HepG2 (cell line): Measurements from ENCODE around the gene TRAF4. TPM values are rescaled to one million over a fixed set of nuclear protein-coding genes. Genes with fewer than 3 reads are reported as not detected.

ENCODE experiments used
- CBX1 ChIP-seq: IDR thresholded peaks from one replicate; pipeline ENCODE4 v1.6.1; 2016; ENCODE audit warnings: antibody characterized with exemption, low read depth
- GABPB1 ChIP-seq: IDR thresholded peaks from 2 replicates; pipeline ENCODE4 v1.6.1; 2016; ENCODE audit warnings: mild to moderate bottlenecking, missing genetic modification reagents, moderate library complexity, missing compliant biosample characterization
- KIAA2018 ChIP-seq: sonication (generic); formaldehyde crosslinking; IDR thresholded peaks from 2 replicates; pipeline ENCODE4 v1.5.0; 2020; ENCODE audit warnings: mild to moderate bottlenecking, missing genetic modification reagents, borderline replicate concordance
- KLF6 ChIP-seq: IDR thresholded peaks from 2 replicates; pipeline ENCODE4 v1.8.0; 2016; ENCODE audit warnings: missing biosample characterization, missing genetic modification reagents
- MAF1 ChIP-seq: sonication (generic); formaldehyde crosslinking; IDR thresholded peaks from 2 replicates; pipeline ENCODE4 v1.5.0; 2020; ENCODE audit warnings: missing genetic modification reagents, borderline replicate concordance
- MEIS1 ChIP-seq: sonication (generic); formaldehyde crosslinking; IDR thresholded peaks from 2 replicates; pipeline ENCODE4 v1.9.0; 2021; ENCODE audit warnings: mild to moderate bottlenecking, missing genetic modification reagents, moderate library complexity, borderline replicate concordance
- PAF1 ChIP-seq: IDR thresholded peaks from 2 replicates; pipeline ENCODE4 v1.6.1; 2016; ENCODE audit warnings: missing genetic modification reagents, missing compliant biosample characterization
- TBX2 ChIP-seq: sonication (generic); formaldehyde crosslinking; IDR thresholded peaks from 2 replicates; pipeline ENCODE4 v1.5.0; 2020; ENCODE audit warnings: missing genetic modification reagents, mild to moderate bottlenecking, borderline replicate concordance
- ZFX ChIP-seq: sonication (generic); formaldehyde crosslinking; IDR thresholded peaks from 2 replicates; pipeline ENCODE4 v1.4.0; 2020; ENCODE audit warnings: mild to moderate bottlenecking, low read depth, missing genetic modification reagents, moderate library complexity
- ZNF234 ChIP-seq: sonication (generic); formaldehyde crosslinking; conservative IDR thresholded peaks from 2 replicates; pipeline ENCODE4 v1.5.1; 2020; ENCODE audit warnings: mild to moderate bottlenecking, missing genetic modification reagents
- ZNF558 ChIP-seq: sonication (generic); formaldehyde crosslinking; IDR thresholded peaks from 2 replicates; pipeline ENCODE4 v1.9.0; 2022; ENCODE audit warnings: mild to moderate bottlenecking, missing genetic modification reagents, borderline replicate concordance
- ZNF572 ChIP-seq: sonication (generic); formaldehyde crosslinking; IDR thresholded peaks from 2 replicates; pipeline ENCODE4 v1.5.1; 2020; ENCODE audit warnings: mild to moderate bottlenecking, missing genetic modification reagents
- ZNF614 ChIP-seq: IDR thresholded peaks from 2 replicates; pipeline ENCODE4 v1.6.1; 2018; ENCODE audit warnings: missing biosample characterization, missing genetic modification reagents, inconsistent platforms, borderline replicate concordance
- ZNF704 ChIP-seq: sonication (generic); formaldehyde crosslinking; IDR thresholded peaks from 2 replicates; pipeline ENCODE4 v1.8.1; 2023; ENCODE audit warnings: mild to moderate bottlenecking, inconsistent platforms, moderate library complexity, missing genetic modification reagents, borderline replicate concordance
- ZNF713 ChIP-seq: sonication (generic); formaldehyde crosslinking; IDR thresholded peaks from 2 replicates; pipeline ENCODE4 v1.4.0; 2020; ENCODE audit warnings: mild to moderate bottlenecking, missing genetic modification reagents
- ZSCAN21 ChIP-seq: sonication (generic); formaldehyde crosslinking; IDR thresholded peaks from 2 replicates; pipeline ENCODE4 v1.8.0; 2022; ENCODE audit warnings: mild to moderate bottlenecking, missing genetic modification reagents, moderate library complexity, borderline replicate concordance
- polyA plus RNA-seq, 8 experiments: library from polyadenylated mRNA; depleted of rRNA in 3 of 8; stranded (reverse) in 7 of 8; unstranded in 1 of 8; fragments of >200 nt; fragmentation: Illumina TruSeq in 4 of 8; extraction: Trizol in 4 of 8; gene quantifications; 2 replicates each; pipeline versions ENCODE4 v1.2.1 to v1.2.3, GENCODE V29; 2011 to 2016; ENCODE audit warnings: low read depth in 4 of 8, missing spikeins in 1 of 8, mixed read lengths in 1 of 8; ENCODE audit not compliant: insufficient read depth in 1 of 8
- total RNA-seq, 5 experiments: library from RNA; depleted of rRNA; stranded (reverse); fragments of >200 nt; fragmentation: Illumina TruSeq; extraction: Trizol; gene quantifications; 2 replicates each; pipeline ENCODE4 v1.2.3, GENCODE V29; 2016; ENCODE audit warnings: low read depth in 1 of 5
- TF ChIP-seq, protein P1 (sequence below): sonication (generic); formaldehyde crosslinking; IDR thresholded peaks from 2 replicates; pipeline ENCODE4 v1.4.0; 2020; ENCODE audit warnings: missing genetic modification reagents, borderline replicate concordance

TRAF4 gene
- total and polyA plus RNA-seq, 2 of the 13 experiments (the other 11 are each of a cell fraction or from before 2014, with no cell fraction given), result 86.0 to 89.9 TPM

- TF ChIP-seq KIAA2018 (CRISPR knock-in tag) (no peak), ZNF234 (no peak), ZNF713 (CRISPR knock-in tag) (no peak), ZNF558 (CRISPR knock-in tag) (no peak), ZSCAN21 (CRISPR knock-in tag) (no peak), MEIS1 (no peak), TBX2 (CRISPR knock-in tag) (no peak), ZNF614 (CRISPR knock-in tag) (no peak), MAF1 (CRISPR knock-in tag) (no peak), KLF6 (peak; percentile 34; the same call in 1 of the 2 replicates), PAF1 (CRISPR knock-in tag) (peak; percentile 31; the same call in 1 of the 2 replicates), ZFX (CRISPR knock-in tag) (peak; percentile 69), GABPB1 (CRISPR knock-in tag) (peak; percentile 62), CBX1 (no peak), ZNF704 (CRISPR knock-in tag) (no peak), ZNF572 (CRISPR knock-in tag) (no peak)
- TF ChIP-seq, protein P1, sequence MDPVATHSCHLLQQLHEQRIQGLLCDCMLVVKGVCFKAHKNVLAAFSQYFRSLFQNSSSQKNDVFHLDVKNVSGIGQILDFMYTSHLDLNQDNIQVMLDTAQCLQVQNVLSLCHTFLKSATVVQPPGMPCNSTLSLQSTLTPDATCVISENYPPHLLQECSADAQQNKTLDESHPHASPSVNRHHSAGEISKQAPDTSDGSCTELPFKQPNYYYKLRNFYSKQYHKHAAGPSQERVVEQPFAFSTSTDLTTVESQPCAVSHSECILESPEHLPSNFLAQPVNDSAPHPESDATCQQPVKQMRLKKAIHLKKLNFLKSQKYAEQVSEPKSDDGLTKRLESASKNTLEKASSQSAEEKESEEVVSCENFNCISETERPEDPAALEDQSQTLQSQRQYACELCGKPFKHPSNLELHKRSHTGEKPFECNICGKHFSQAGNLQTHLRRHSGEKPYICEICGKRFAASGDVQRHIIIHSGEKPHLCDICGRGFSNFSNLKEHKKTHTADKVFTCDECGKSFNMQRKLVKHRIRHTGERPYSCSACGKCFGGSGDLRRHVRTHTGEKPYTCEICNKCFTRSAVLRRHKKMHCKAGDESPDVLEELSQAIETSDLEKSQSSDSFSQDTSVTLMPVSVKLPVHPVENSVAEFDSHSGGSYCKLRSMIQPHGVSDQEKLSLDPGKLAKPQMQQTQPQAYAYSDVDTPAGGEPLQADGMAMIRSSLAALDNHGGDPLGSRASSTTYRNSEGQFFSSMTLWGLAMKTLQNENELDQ (CRISPR knock-in tag), result peak; percentile 36; the same call in 1 of the 2 replicates
Measured at GRCh38 chr17:28750178-28751047, 6.6 kb downstream of the TRAF4 start (continued).
